T-helper 2 cell (primary cell): ENCODE results near the gene RTN3.

ENCODE experiments used
- DNase-seq, 5 experiments: peaks; one replicate each; pipeline versions ENCODE4 v3.0.0 to v3.0.0-alpha.2; 2012 to 2022

RTN3 gene

GRCh38 chr11:63745304-63746170 is 64.2 kb downstream of the RTN3 start:
- DNase-seq, result no peak

GRCh38 chr11:63747011-63747410 is 65.7 kb downstream of the RTN3 start:
- no peak for DNase-seq

GRCh38 chr11:63749624-63750023 is 68.3 kb downstream of the RTN3 start:
- no peak for DNase-seq

GRCh38 chr11:63756919-63757761 is 75.8 kb downstream of the RTN3 start:
- DNase-seq, result no peak

- no peak for DNase-seq
These were observed 79.3 kb downstream of the RTN3 start for GRCh38 chr11:63760487-63761079.

GRCh38 chr11:63761188-63761587 is 79.9 kb downstream of the RTN3 start:
- DNase-seq, result no peak

- no peak for DNase-seq
These were observed 80.8 kb downstream of the RTN3 start for GRCh38 chr11:63761931-63762653.

- DNase-seq, result no peak
These were observed 81.6 kb downstream of the RTN3 start for GRCh38 chr11:63762654-63763495.

- DNase-seq, result no peak
These were observed 82.4 kb downstream of the RTN3 start for GRCh38 chr11:63763496-63764339.

- DNase-seq, result no peak
These were observed 83.0 kb downstream of the RTN3 start for GRCh38 chr11:63764340-63764678.

GRCh38 chr11:63764679-63765647 is 83.7 kb downstream of the RTN3 start:
- no peak for DNase-seq

- DNase-seq, result no peak
These were observed 84.5 kb downstream of the RTN3 start for GRCh38 chr11:63765688-63766241.

- no peak for DNase-seq
These were observed 85.4 kb downstream of the RTN3 start for GRCh38 chr11:63766531-63767235.

GRCh38 chr11:63767267-63767564 is 85.9 kb downstream of the RTN3 start:
- DNase-seq, result no peak

- peak in 3 of 5 experiments; percentile 25 to 55 (median 29) for DNase-seq
These were observed 86.4 kb downstream of the RTN3 start for GRCh38 chr11:63767565-63768236.

- DNase-seq, result peak; percentile 31 to 56 (median 51)
These were observed 87.1 kb downstream of the RTN3 start, which contains the start of gene ZFTA for GRCh38 chr11:63768237-63769041. Gene ZFTA, minus strand, starts transcription at chr11:63768775. Its CDS starts 153 bp downstream, at chr11:63768622.
